ENCODE results near the gene ADAMTS13.

DNA sequence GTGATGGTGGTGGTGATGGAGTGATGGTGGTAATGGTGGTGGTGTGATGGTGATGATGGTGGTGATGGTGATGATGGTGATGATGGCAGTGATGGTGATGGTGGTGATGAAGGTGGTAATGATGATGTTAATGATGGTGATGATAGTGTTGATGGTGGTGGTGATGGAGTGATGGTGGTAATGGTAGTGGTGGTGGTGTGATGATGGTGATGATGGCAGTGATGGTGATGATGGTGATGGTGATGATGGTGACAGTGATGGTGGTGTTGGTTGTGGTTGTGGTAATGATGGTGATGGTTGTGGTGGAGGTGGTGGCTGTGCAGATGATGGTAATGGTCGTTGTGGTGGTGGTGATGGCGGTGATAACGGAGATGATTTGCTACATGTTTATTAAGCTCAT is 38.7 kb upstream of the ADAMTS13 start:
- TF ChIP-seq POLR2A (IDR thresholded peaks at IDR 0.05): no peak
- no peak for TF ChIP-seq CTCF (IDR thresholded peaks at IDR 0.05)

All from Peyer's patch (tissue), 4 donors.